ENCODE data around the gene LIG1. TPM values are rescaled to one million over a fixed set of nuclear protein-coding genes. Genes with fewer than 3 reads are reported as not detected.

Gene LIG1
- total RNA-seq, 1 donor from 2014 or later, result 17.0 TPM

GRCh38 chr19:48176226-48176625 is 6.1 kb upstream of the LIG1 start:
- DNase-seq (ENCODE audit: low spot score), result no peak
- H3K27ac Mint-ChIP-seq (ENCODE audit: unreplicated experiment), result no peak overlapping the region
- H3K27me3 Mint-ChIP-seq (ENCODE audit: low read depth), result no peaks in the 10 kb centered on the region
- peaks cover 6% of the 10 kb centered on the region for H3K9me3 Mint-ChIP-seq (ENCODE audit: low read depth)
- H3K36me3 Mint-ChIP-seq (ENCODE audit: low read depth), result peaks cover 13% of the 10 kb centered on the region
- no peak for TF ChIP-seq CTCF (IDR thresholded peaks at IDR 0.05)
- H3K4me1 Mint-ChIP-seq (ENCODE audit: low read depth), result peaks cover 3% of the 10 kb centered on the region
- H3K4me3 Mint-ChIP-seq (ENCODE audit: unreplicated experiment), result no peak overlapping the region

- H3K27ac Mint-ChIP-seq (ENCODE audit: unreplicated experiment), result no peak overlapping the region
- TF ChIP-seq CTCF (IDR thresholded peaks at IDR 0.05), result no peak
- peaks cover 2% of the 10 kb centered on the region for H3K9me3 Mint-ChIP-seq (ENCODE audit: low read depth)
- peaks cover 13% of the 10 kb centered on the region for H3K36me3 Mint-ChIP-seq (ENCODE audit: low read depth)
- no peak for DNase-seq (ENCODE audit: low spot score)
- H3K27me3 Mint-ChIP-seq (ENCODE audit: low read depth), result no peaks in the 10 kb centered on the region
- H3K4me3 Mint-ChIP-seq (ENCODE audit: unreplicated experiment), result no peak overlapping the region
- peaks cover 8% of the 10 kb centered on the region for H3K4me1 Mint-ChIP-seq (ENCODE audit: low read depth)
These were observed 5.4 kb upstream of the LIG1 start for GRCh38 chr19:48175578-48175977.

GRCh38 chr19:48174445-48175030 is 4.4 kb upstream of the LIG1 start:
- Mint-ChIP-seq H3K27ac (ENCODE audit: unreplicated experiment) (no peak overlapping the region), H3K4me3 (ENCODE audit: unreplicated experiment) (no peak overlapping the region), H3K27me3 (ENCODE audit: low read depth) (no peaks in the 10 kb centered on the region), H3K36me3 (ENCODE audit: low read depth) (peaks cover 9% of the 10 kb centered on the region), H3K4me1 (ENCODE audit: low read depth) (peaks cover 12% of the 10 kb centered on the region), H3K9me3 (ENCODE audit: low read depth) (no peaks in the 10 kb centered on the region)
- TF ChIP-seq CTCF (IDR thresholded peaks at IDR 0.05), result no peak
- DNase-seq (ENCODE audit: low spot score), result no peak

DNA sequence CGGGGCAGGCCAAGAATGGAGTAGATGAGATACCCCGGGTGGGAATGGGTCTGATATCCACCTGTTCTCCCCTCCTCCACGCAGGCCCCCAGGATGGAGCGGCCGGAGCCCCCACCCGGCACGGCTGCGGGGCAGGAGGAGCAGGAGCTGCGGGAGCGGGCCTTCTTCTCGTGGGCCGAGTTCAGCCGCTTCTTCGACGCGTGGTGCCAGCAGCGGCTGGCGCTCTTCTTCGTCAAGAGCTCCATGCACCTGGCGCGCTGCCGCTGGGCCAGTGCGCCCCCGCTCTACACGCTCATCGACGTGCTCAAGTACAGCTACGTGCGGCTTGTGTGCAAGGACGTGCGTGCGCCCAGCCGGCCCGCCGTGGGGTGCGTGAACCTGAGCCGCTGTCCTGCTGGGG is 1.6 kb upstream of the LIG1 start:
- Mint-ChIP-seq H3K4me3 (ENCODE audit: unreplicated experiment) (peak overlapping the region; percentile 98), H3K27me3 (ENCODE audit: low read depth) (no peaks in the 10 kb centered on the region), H3K27ac (ENCODE audit: unreplicated experiment) (no peak overlapping the region), H3K36me3 (ENCODE audit: low read depth) (peaks cover 9% of the 10 kb centered on the region), H3K9me3 (ENCODE audit: low read depth) (no peaks in the 10 kb centered on the region), H3K4me1 (ENCODE audit: low read depth) (peaks cover 18% of the 10 kb centered on the region)
- no peak for DNase-seq (ENCODE audit: low spot score)
- no peak for TF ChIP-seq CTCF (IDR thresholded peaks at IDR 0.05)

- Mint-ChIP-seq H3K4me3 (ENCODE audit: unreplicated experiment) (peak overlapping the region; percentile 98), H3K9me3 (ENCODE audit: low read depth) (no peaks in the 10 kb centered on the region), H3K36me3 (ENCODE audit: low read depth) (peaks cover 9% of the 10 kb centered on the region), H3K27me3 (ENCODE audit: low read depth) (no peaks in the 10 kb centered on the region), H3K27ac (ENCODE audit: unreplicated experiment) (peak overlapping the region; percentile 66), H3K4me1 (ENCODE audit: low read depth) (peaks cover 18% of the 10 kb centered on the region)
- no peak for DNase-seq (ENCODE audit: low spot score)
- TF ChIP-seq CTCF (IDR thresholded peaks at IDR 0.05), result no peak
These were observed 738 bp upstream of the LIG1 start for GRCh38 chr19:48170817-48171347.
